Measurements from ENCODE around the gene KIF7.

DNA sequence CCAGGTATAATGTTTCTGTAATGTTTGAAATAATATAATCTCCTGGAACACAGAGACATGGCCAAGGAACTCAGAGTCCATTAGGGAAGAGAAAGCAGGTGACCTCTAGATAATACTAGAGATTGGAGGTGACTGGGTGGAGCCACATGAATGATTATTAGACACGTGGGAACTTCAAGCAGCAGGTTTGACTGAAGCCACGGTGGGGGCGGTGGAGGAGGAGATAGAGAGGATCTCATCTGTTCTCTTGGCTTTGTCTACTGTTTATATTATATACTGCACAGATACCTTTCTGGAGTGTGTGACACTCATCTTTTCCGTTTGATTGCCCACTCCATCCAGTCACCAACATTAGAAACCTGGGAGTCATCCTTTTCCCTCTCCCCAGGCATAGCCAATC lies 33.7 kb downstream of the KIF7 start:
- TF ChIP-seq, protein P1, sequence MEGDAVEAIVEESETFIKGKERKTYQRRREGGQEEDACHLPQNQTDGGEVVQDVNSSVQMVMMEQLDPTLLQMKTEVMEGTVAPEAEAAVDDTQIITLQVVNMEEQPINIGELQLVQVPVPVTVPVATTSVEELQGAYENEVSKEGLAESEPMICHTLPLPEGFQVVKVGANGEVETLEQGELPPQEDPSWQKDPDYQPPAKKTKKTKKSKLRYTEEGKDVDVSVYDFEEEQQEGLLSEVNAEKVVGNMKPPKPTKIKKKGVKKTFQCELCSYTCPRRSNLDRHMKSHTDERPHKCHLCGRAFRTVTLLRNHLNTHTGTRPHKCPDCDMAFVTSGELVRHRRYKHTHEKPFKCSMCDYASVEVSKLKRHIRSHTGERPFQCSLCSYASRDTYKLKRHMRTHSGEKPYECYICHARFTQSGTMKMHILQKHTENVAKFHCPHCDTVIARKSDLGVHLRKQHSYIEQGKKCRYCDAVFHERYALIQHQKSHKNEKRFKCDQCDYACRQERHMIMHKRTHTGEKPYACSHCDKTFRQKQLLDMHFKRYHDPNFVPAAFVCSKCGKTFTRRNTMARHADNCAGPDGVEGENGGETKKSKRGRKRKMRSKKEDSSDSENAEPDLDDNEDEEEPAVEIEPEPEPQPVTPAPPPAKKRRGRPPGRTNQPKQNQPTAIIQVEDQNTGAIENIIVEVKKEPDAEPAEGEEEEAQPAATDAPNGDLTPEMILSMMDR (IDR thresholded peaks at IDR 0.05; ENCODE audit: low read depth, low read length), result no peak
- no peak for TF ChIP-seq EZH2phosphoT487 (IDR thresholded peaks at IDR 0.05; ENCODE audit: low read depth)
